Neuronal stem cell (in vitro differentiated cells): ENCODE data around the gene POGZ.

Source experiments
- DNase-seq: peaks from one replicate; pipeline ENCODE4 v3.0.0-alpha.2; 2013; ENCODE audit warnings: low spot score
- H2AFZ ChIP-seq: one replicate; pipeline ENCODE4 v1.6.1; 2013; ENCODE audit warnings: mild to moderate bottlenecking, low read length, inconsistent platforms
- H2AK5ac ChIP-seq: 2 replicates; pipeline ENCODE4 v1.6.1; 2013; ENCODE audit warnings: low read depth, mild to moderate bottlenecking, inconsistent platforms, low read length, moderate library complexity, mixed read lengths
- H2BK120ac ChIP-seq: 2 replicates; pipeline ENCODE4 v1.6.1; 2013; ENCODE audit warnings: low read depth, mild to moderate bottlenecking, inconsistent platforms, low read length, moderate library complexity, mixed read lengths
- H2BK12ac ChIP-seq: one replicate; pipeline ENCODE4 v1.6.1; 2013; ENCODE audit warnings: low read length, inconsistent platforms
- H2BK15ac ChIP-seq: 2 replicates; pipeline ENCODE4 v1.6.1; 2013; ENCODE audit warnings: mild to moderate bottlenecking, low read length, inconsistent platforms, mixed read lengths
- H2BK5ac ChIP-seq: one replicate; pipeline ENCODE4 v1.6.1; 2013; ENCODE audit warnings: inconsistent platforms, mild to moderate bottlenecking, low read length, moderate library complexity
- H3K14ac ChIP-seq: one replicate; pipeline ENCODE4 v1.6.1; 2013; ENCODE audit warnings: low read length, inconsistent platforms
- H3K18ac ChIP-seq: 2 replicates; pipeline ENCODE4 v1.6.1; 2013; ENCODE audit warnings: low read length, inconsistent platforms
- H3K23ac ChIP-seq: 2 replicates; pipeline ENCODE4 v1.6.1; 2013; ENCODE audit warnings: low read depth, mild to moderate bottlenecking, mixed read lengths, low read length, inconsistent platforms; ENCODE audit not compliant: poor library complexity
- H3K27ac ChIP-seq: replicated peaks from 3 replicates; pipeline ENCODE4 v1.5.1; 2013; ENCODE audit warnings: low read length, inconsistent platforms
- H3K27me3 ChIP-seq, 3 experiments: 2 replicates each; pipeline ENCODE4 v1.6.1; 2013; ENCODE audit warnings: low read length in 3 of 3, mild to moderate bottlenecking in 2 of 3, inconsistent platforms in 1 of 3, low read depth in 1 of 3, mixed read lengths in 1 of 3, moderate library complexity in 1 of 3; ENCODE audit not compliant: control insufficient read depth in 3 of 3, insufficient read depth in 3 of 3
- H3K36me3 ChIP-seq, 2 donors: replicated peaks in 1 of 2; 2 replicates each; pipeline ENCODE4 v1.6.1; 2013; ENCODE audit warnings: low read length in 2 of 2; ENCODE audit not compliant: control insufficient read depth in 2 of 2, insufficient read depth in 2 of 2
- H3K4ac ChIP-seq: 2 replicates; pipeline ENCODE4 v1.6.1; 2013; ENCODE audit warnings: inconsistent platforms, mild to moderate bottlenecking, low read length, moderate library complexity
- H3K4me1 ChIP-seq, 2 donors: 1 replicate in 1 of 2; 2 replicates in 1 of 2; pipeline ENCODE4 v1.6.1; 2013; ENCODE audit warnings: low read length in 2 of 2, low read depth in 1 of 2; ENCODE audit not compliant: control insufficient read depth in 2 of 2, insufficient read depth in 1 of 2
- H3K4me2 ChIP-seq: one replicate; pipeline ENCODE4 v1.6.1; 2013; ENCODE audit warnings: mild to moderate bottlenecking, low read length, inconsistent platforms; ENCODE audit not compliant: insufficient read depth, poor library complexity, severe bottlenecking
- H3K4me3 ChIP-seq, 2 donors: 2 replicates each; pipeline ENCODE4 v1.5.1; 2013; ENCODE audit warnings: low read length in 2 of 2, mild to moderate bottlenecking in 2 of 2, inconsistent platforms in 1 of 2, moderate library complexity in 1 of 2
- H3K79me1 ChIP-seq: one replicate; pipeline ENCODE4 v1.6.1; 2013; ENCODE audit warnings: low read depth, mild to moderate bottlenecking, inconsistent platforms, low read length, moderate library complexity
- H3K9ac ChIP-seq: one replicate; pipeline ENCODE4 v1.6.1; 2013; ENCODE audit warnings: mild to moderate bottlenecking, low read depth, low read length, inconsistent platforms; ENCODE audit not compliant: poor library complexity
- H3K9me3 ChIP-seq, 2 donors: replicated peaks in 1 of 2; 2 replicates each; pipeline versions ENCODE3 to v1.6.1; 2013; ENCODE audit warnings: low read length in 2 of 2, mild to moderate bottlenecking in 2 of 2, inconsistent platforms in 1 of 2, low read depth in 1 of 2, mixed read lengths in 1 of 2, moderate library complexity in 1 of 2; ENCODE audit not compliant: control insufficient read depth in 2 of 2, insufficient read depth in 1 of 2
- H4K8ac ChIP-seq: one replicate; pipeline ENCODE4 v1.6.1; 2013; ENCODE audit warnings: low read depth, mild to moderate bottlenecking, inconsistent platforms, low read length, moderate library complexity
- H4K91ac ChIP-seq: one replicate; pipeline ENCODE4 v1.6.1; 2013; ENCODE audit warnings: low read length, low read depth, mild to moderate bottlenecking, inconsistent platforms; ENCODE audit not compliant: poor library complexity
- WGBS, 2 donors: extraction: QIAGEN DNeasy Blood & Tissue Kit; methylation state at CpG; one replicate each; pipeline ENCODE4 v1.1.7; 2013; ENCODE audit warnings: missing lambda C conversion rate in 2 of 2, mixed read lengths in 1 of 2; ENCODE audit not compliant: insufficient read length in 2 of 2, insufficient replicate concordance in 1 of 2; ENCODE audit errors: extremely low coverage in 2 of 2; 5-methylcytosine and 5-hydroxymethylcytosine counted together

Gene POGZ

DNA sequence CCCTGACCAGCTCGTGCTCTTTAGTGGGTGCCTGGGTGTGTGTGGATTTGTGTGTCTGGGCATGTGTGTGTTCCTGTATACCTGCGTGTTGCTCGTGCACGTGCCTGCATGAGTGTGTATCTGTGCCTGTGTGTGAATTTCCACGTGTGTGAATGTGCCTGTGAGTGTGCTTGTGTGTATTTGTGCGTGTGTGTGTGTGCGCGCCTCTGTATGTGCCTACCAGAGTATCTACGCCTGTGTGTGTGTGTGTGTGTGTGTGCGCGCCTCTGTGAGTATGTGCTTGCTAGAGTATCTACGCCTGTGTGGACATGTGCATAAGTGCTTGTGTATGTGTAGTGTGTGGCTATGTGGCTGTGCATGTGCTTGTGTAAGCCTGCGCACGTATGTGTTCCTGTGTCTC is 86.1 kb downstream of the POGZ start:
- Histone ChIP-seq H3K27ac (no peak overlapping the region), H3K4me1 (peaks cover 4 to 10% of the 10 kb centered on the region in 2 donors), H3K79me1 (no peaks in the 10 kb centered on the region), H3K9ac (peak overlapping the region; percentile 24), H2AFZ (no peak overlapping the region), H2BK15ac (peak overlapping the region; percentile 95), H3K9me3 (no peaks in the 10 kb centered on the region), H2BK12ac (peak overlapping the region; percentile 89), H2BK5ac (no peak overlapping the region), H3K4me3 (no peak overlapping the region), H4K91ac (no peak overlapping the region), H3K27me3 (peaks cover 0 to 8% (median 1%) of the 10 kb centered on the region in 3 experiments), H2BK120ac (peak overlapping the region; percentile 27), H2AK5ac (peak overlapping the region; percentile 95), H3K4me2 (no peak overlapping the region), H3K23ac (peak overlapping the region; percentile 94), H4K8ac (peak overlapping the region; percentile 97), H3K4ac (peak overlapping the region; percentile 91), H3K18ac (peak overlapping the region; percentile 79), H3K14ac (peak overlapping the region; percentile 97), H3K36me3 (peaks cover 4 to 14% of the 10 kb centered on the region in 2 donors)
- no peak for DNase-seq
- no CpG with 5 or more reads among the region's 14 CpGs for WGBS, 2 donors

DNA sequence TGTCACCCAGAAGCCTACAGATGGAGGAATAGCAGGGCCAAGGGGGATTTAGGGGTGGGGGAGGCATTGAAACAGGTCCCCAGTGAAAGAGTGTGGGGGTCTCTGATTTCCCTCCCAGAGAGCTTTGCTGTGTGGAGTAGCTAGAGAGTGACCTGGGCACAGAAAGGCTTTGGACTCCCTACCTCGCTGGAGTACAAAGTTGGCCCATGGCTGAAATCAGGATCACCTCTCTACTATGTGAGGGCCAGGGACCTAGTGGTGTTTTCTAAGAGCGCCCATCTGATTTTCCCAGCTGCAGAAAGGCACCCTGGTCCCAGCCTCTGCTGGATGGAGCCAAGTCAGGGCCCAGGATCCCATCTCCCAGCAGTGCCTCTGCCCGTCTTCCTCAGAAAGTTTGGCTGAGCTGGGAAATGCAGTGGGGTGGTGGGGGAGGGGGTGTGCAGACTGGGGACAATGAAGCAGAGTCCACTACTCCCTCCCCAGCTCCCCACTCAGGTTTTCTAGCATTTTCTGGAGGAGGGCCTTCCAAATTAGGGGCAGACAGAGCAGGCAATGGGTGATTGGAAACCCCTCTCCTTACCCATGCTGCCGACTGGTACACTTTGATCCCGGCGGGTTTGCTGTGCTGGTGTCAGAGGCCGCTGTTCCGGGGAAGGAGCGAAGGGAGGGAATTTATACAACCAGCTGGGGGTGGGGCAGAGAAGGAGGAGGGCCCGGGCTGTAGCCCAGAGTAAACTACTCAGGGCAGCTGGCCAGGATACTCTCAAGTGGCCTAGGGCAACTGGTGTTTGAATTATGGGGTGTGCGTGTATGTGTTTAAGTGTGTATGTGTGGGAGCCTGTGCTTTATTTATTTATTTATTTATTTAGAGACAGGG is 87.0 kb downstream of the POGZ start, which contains the start of gene SELENBP1:
Gene SELENBP1 (minus strand): TSS at position 648 of the 877 bp plus-strand sequence. CDS start 64 bp downstream, at position 584.
- peaks cover 11 to 22% of the 10 kb centered on the region in 2 donors for H3K36me3 ChIP-seq
- DNase-seq: peak; percentile 48
- WGBS, 2 donors: no CpG with 5 or more reads among the region's 11 CpGs
- no peaks in the 10 kb centered on the region for H3K79me1 ChIP-seq
- H3K4me1 ChIP-seq: peaks cover 4 to 10% of the 10 kb centered on the region in 2 donors
- peak within 1 kb of the TSS; percentile 27 for H2BK120ac ChIP-seq
- H2BK5ac ChIP-seq: no peak within 1 kb of the TSS
- peak within 1 kb of the TSS; percentile 91 for H3K4ac ChIP-seq
- H3K4me2 ChIP-seq: peak within 1 kb of the TSS; percentile 70
- H3K18ac ChIP-seq: peak within 1 kb of the TSS; percentile 79
- H2BK12ac ChIP-seq: peak within 1 kb of the TSS; percentile 89
- peak within 1 kb of the TSS; percentile 97 for H4K8ac ChIP-seq
- peak within 1 kb of the TSS; percentile 94 for H3K23ac ChIP-seq
- peak within 1 kb of the TSS; percentile 90 for H2AFZ ChIP-seq
- H2AK5ac ChIP-seq: peak within 1 kb of the TSS; percentile 95
- H3K9me3 ChIP-seq: no peaks in the 10 kb centered on the region
- H3K27ac ChIP-seq: no peak within 1 kb of the TSS
- peak within 1 kb of the TSS; percentile 56 to 77 for H3K4me3 ChIP-seq
- peak within 1 kb of the TSS; percentile 97 for H3K14ac ChIP-seq
- peaks cover 0 to 1% (median 0%) of the 10 kb centered on the region in 3 experiments for H3K27me3 ChIP-seq
- H3K9ac ChIP-seq: peak within 1 kb of the TSS; percentile 47
- H4K91ac ChIP-seq: no peak within 1 kb of the TSS
- peak within 1 kb of the TSS; percentile 95 for H2BK15ac ChIP-seq

DNA sequence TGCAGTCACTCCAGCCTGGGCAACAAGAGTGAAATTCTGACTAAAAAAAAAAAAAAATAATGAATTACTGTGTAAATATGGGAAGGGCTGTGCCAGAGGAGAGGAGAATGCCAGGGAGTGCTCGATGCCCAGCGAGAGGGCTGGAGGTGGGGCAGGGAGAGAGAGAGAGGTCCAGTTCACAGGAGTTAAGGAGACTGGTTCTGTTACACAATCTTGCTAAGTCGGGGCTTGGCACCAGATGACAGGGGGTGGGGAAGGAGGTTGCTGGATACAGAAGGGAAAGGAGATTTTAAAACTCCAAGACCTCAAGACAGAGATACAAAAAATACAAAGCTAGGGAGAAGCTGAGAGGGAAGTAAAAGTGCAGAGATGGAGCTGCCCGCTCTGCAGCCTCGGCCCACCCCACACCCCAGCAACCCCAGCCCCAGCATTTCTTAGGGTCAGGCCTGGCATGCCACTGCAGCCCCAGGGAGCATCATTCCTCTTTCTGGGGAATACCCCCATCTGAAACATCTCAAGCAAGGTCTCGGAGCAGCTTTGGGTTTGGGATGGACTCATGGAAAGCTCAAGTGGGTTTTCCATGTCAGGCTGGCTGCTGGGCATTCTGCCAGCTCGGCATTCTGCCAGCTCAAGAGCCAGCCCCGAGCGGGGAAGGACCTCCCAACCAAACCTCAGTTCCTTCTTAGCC is 87.8 kb downstream of the POGZ start:
- no peak overlapping the region for H3K9ac ChIP-seq
- no peak overlapping the region for H2BK5ac ChIP-seq
- H4K8ac ChIP-seq: no peak overlapping the region
- H3K14ac ChIP-seq: no peak overlapping the region
- no peak overlapping the region for H2AK5ac ChIP-seq
- H2BK15ac ChIP-seq: no peak overlapping the region
- H3K9me3 ChIP-seq: no peaks in the 10 kb centered on the region
- no peak overlapping the region for H3K4ac ChIP-seq
- H3K4me3 ChIP-seq: peak overlapping the region in 1 of 2 donors; percentile 56
- peaks cover 0 to 1% (median 0%) of the 10 kb centered on the region in 3 experiments for H3K27me3 ChIP-seq
- no peak overlapping the region for H3K18ac ChIP-seq
- no peak overlapping the region for H3K23ac ChIP-seq
- DNase-seq: no peak
- WGBS, 2 donors: no CpG with 5 or more reads among the region's 9 CpGs
- H3K4me1 ChIP-seq: peaks cover 4 to 10% of the 10 kb centered on the region in 2 donors
- H2AFZ ChIP-seq: peak overlapping the region; percentile 90
- no peak overlapping the region for H2BK12ac ChIP-seq
- peak overlapping the region; percentile 70 for H3K4me2 ChIP-seq
- H2BK120ac ChIP-seq: no peak overlapping the region
- H4K91ac ChIP-seq: no peak overlapping the region
- peaks cover 11 to 27% of the 10 kb centered on the region in 2 donors for H3K36me3 ChIP-seq
- H3K27ac ChIP-seq: no peak overlapping the region
- no peaks in the 10 kb centered on the region for H3K79me1 ChIP-seq
